Keratinocyte (primary cell): Measurements from ENCODE around the gene CTAGE1. TPM values are rescaled to one million over a fixed set of nuclear protein-coding genes. Genes with fewer than 3 reads are reported as not detected.

ENCODE experiments used
- DNase-seq: peaks from one replicate; pipeline ENCODE4 v3.0.0-alpha.2; 2011; ENCODE audit warnings: low read depth, missing footprints, low spot score
- FAIRE-seq: peaks from 2 replicates; lab custom pipeline; 2011; peaks lifted over from hg19 to GRCh38; lab: Jason Lieb, UNC
- H2AFZ ChIP-seq: 2 replicates; pipeline ENCODE4 v1.6.0; 2012; ENCODE audit warnings: low read length, control low read depth, inconsistent platforms; ENCODE audit not compliant: control insufficient read depth
- H3K27ac ChIP-seq: 2 replicates; pipeline ENCODE4 v1.5.1; 2011; ENCODE audit warnings: low read length; ENCODE audit not compliant: control insufficient read depth, insufficient read depth
- H3K27me3 ChIP-seq: 3 replicates; pipeline ENCODE4 v1.6.0; 2011; ENCODE audit warnings: low read length; ENCODE audit not compliant: control insufficient read depth, insufficient read depth; ENCODE audit errors: extremely low read depth
- H3K36me3 ChIP-seq, 2 experiments: 2 replicates in 1 of 2; 3 replicates in 1 of 2; pipeline ENCODE4 v1.5.1; 2011; ENCODE audit warnings: low read length in 2 of 2, mild to moderate bottlenecking in 1 of 2; ENCODE audit not compliant: control insufficient read depth in 2 of 2, insufficient read depth in 2 of 2; ENCODE audit errors: extremely low read depth in 1 of 2
- H3K4me1 ChIP-seq: 3 replicates; pipeline ENCODE4 v1.5.1; 2011; ENCODE audit warnings: low read length; ENCODE audit not compliant: control insufficient read depth, insufficient read depth; ENCODE audit errors: extremely low read depth
- H3K4me2 ChIP-seq: 3 replicates; pipeline ENCODE4 v1.6.0; 2011; ENCODE audit warnings: low read depth, low read length; ENCODE audit not compliant: control insufficient read depth, insufficient read depth; ENCODE audit errors: extremely low read depth
- H3K4me3 ChIP-seq, 3 experiments: fragments of 200-600 bp in 1 of 3; sonication (generic) in 1 of 3; 2 replicates in 2 of 3; 3 replicates in 1 of 3; pipeline ENCODE4 v1.5.1; 2011 to 2016; ENCODE audit warnings: low read length in 3 of 3, mild to moderate bottlenecking in 3 of 3, control low read depth in 2 of 3, inconsistent platforms in 1 of 3, low read depth in 1 of 3, mixed read lengths in 1 of 3, mixed run types in 1 of 3, moderate library complexity in 1 of 3; ENCODE audit not compliant: control insufficient read depth in 2 of 3, insufficient read depth in 2 of 3; ENCODE audit errors: extremely low read depth in 1 of 3
- H3K79me2 ChIP-seq: 2 replicates; pipeline ENCODE4 v1.6.0; 2012; ENCODE audit warnings: low read length; ENCODE audit not compliant: control insufficient read depth, insufficient read depth
- H3K9ac ChIP-seq: 3 replicates; pipeline ENCODE4 v1.6.0; 2011; ENCODE audit warnings: low read length; ENCODE audit not compliant: control insufficient read depth, insufficient read depth; ENCODE audit errors: extremely low read depth
- H3K9me1 ChIP-seq: 3 replicates; pipeline ENCODE4 v1.6.0; 2011; ENCODE audit warnings: low read length; ENCODE audit not compliant: control insufficient read depth, insufficient read depth; ENCODE audit errors: extremely low read depth
- H3K9me3 ChIP-seq: 2 replicates; pipeline ENCODE4 v1.5.1; 2012; ENCODE audit warnings: low read depth, low read length; ENCODE audit not compliant: control insufficient read depth
- H4K20me1 ChIP-seq: 3 replicates; pipeline ENCODE4 v1.6.0; 2011; ENCODE audit warnings: low read length; ENCODE audit not compliant: control insufficient read depth, insufficient read depth; ENCODE audit errors: extremely low read depth
- CTCF ChIP-seq, 3 experiments: IDR thresholded peaks in 1 of 3; conservative IDR thresholded peaks in 1 of 3; optimal IDR thresholded peaks in 1 of 3; 2 replicates in 2 of 3; 3 replicates in 1 of 3; pipeline versions ENCODE3 to v1.5.1; 2011; ENCODE audit warnings: low read length in 3 of 3, mild to moderate bottlenecking in 3 of 3, moderate library complexity in 2 of 3, control low read depth in 1 of 3, inconsistent platforms in 1 of 3; ENCODE audit not compliant: insufficient read depth in 2 of 3; ENCODE audit errors: extremely low read depth in 1 of 3
- EZH2 ChIP-seq: IDR thresholded peaks from one replicate; pipeline ENCODE4 v1.6.1; 2012; ENCODE audit warnings: inconsistent platforms, mild to moderate bottlenecking, low read length, moderate library complexity
- dilution Hi-C: fragments of 300-500 bp; cut with MboI; formaldehyde crosslinking; loops from one replicate; pipeline ENCODE4 v1.7.0; 2020; ENCODE audit warnings: low sequenced_read_pairs; ENCODE audit not compliant: extremely low pct_ligation_motif_present
- polyA plus RNA-seq, 5 experiments: library from polyadenylated mRNA; depleted of rRNA in 3 of 5; stranded (reverse) in 3 of 5; stranded (forward) in 1 of 5; unstranded in 1 of 5; fragments of >200 nt; gene quantifications; 1 replicate in 1 of 5; 2 replicates in 3 of 5; 3 replicates in 1 of 5; pipeline versions ENCODE4 v1.2.1 to v1.2.3, GENCODE V29; 2011 to 2012; ENCODE audit warnings: missing spikeins in 2 of 5, low read depth in 1 of 5, low replicate concordance in 1 of 5

Gene CTAGE1
- polyA plus RNA-seq, 1 donor (not counting 4 experiments of a cell fraction or from before 2014, with no cell fraction given) = not detected

DNA sequence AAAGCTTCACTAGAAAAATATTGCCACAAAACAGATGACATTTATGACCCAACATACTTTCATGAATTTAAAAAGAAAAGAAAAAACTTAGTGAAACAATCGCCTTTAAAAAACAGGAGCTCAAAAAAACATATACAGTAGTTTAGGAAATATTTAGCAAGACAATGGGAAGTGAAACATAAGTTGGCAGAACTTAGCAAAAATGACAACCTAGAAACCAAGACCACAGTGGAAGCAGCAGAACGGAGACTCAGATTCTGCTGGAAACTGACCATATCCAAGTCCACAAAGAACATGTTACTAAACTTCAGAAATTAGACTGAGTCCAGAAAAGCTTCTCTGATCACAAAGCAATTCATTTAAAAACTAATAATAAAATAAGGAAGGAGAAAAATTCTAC lies 41.8 kb upstream of the CTAGE1 start:
- no peaks in the 10 kb centered on the region for H3K4me1 ChIP-seq
- H3K9ac ChIP-seq = no peak overlapping the region
- dilution Hi-C loops = no loop called here
- H3K4me3 ChIP-seq = no peak overlapping the region
- H3K9me3 ChIP-seq = no peaks in the 10 kb centered on the region
- H3K36me3 ChIP-seq = no peaks in the 10 kb centered on the region
- DNase-seq (no peak), FAIRE-seq (no peak)
- H3K4me2 ChIP-seq = no peak overlapping the region
- TF ChIP-seq EZH2 (no peak), CTCF (optimal IDR thresholded peaks at IDR 0.05 in 1 of 3, IDR thresholded peaks at IDR 0.05 in 1 of 3, conservative IDR thresholded peaks at IDR 0.05 in 1 of 3; ENCODE audit: extremely low read depth in 1 of 3, insufficient read depth in 2 of 3, low read length in 3 of 3) (no peak)
- H2AFZ ChIP-seq = no peak overlapping the region
- no peaks in the 10 kb centered on the region for H3K27me3 ChIP-seq
- H3K79me2 ChIP-seq = no peaks in the 10 kb centered on the region
- H4K20me1 ChIP-seq = no peaks in the 10 kb centered on the region
- no peak overlapping the region for H3K27ac ChIP-seq
- H3K9me1 ChIP-seq = no peaks in the 10 kb centered on the region

- dilution Hi-C loops = no loop called here
- Histone ChIP-seq H3K27me3 (no peaks in the 10 kb centered on the region), H3K9me3 (no peaks in the 10 kb centered on the region), H3K4me2 (no peak overlapping the region), H3K27ac (no peak overlapping the region), H3K9ac (no peak overlapping the region), H3K79me2 (no peaks in the 10 kb centered on the region), H4K20me1 (no peaks in the 10 kb centered on the region), H3K4me3 (no peak overlapping the region), H3K9me1 (no peaks in the 10 kb centered on the region), H3K36me3 (no peaks in the 10 kb centered on the region), H2AFZ (no peak overlapping the region), H3K4me1 (no peaks in the 10 kb centered on the region)
- no peak for DNase-seq
- no peak for FAIRE-seq
- TF ChIP-seq CTCF (optimal IDR thresholded peaks at IDR 0.05 in 1 of 3, IDR thresholded peaks at IDR 0.05 in 1 of 3, conservative IDR thresholded peaks at IDR 0.05 in 1 of 3; ENCODE audit: extremely low read depth in 1 of 3, insufficient read depth in 2 of 3, low read length in 3 of 3) (no peak), EZH2 (no peak)
Measured at GRCh38 chr18:22457524-22457923, 39.8 kb upstream of the CTAGE1 start.
